ENCODE measurements around the gene SLC7A10. TPM values are rescaled to one million over a fixed set of nuclear protein-coding genes. Genes with fewer than 3 reads are reported as not detected.

SLC7A10 gene
- total RNA-seq, 2 experiments from 2014 or later, result not detected

DNA sequence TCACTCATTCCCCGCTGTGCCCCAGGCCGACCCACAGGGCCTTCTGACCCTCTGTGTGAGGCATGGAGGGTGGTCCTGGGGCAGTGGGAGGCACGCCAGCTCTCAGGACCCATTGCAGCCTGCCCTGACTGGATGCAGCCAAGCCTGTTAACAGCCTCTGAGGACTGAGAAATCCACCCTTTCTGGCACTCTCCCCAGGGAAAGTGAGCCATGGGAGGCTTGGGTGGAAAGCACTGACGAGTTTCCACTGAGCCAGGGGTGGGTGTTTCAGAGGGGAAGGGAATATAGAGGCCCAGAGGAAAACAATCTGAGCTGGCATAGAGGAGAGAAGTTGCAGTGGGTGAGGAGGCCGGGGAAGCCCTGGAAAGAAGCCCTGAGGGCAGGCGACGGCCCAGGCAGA lies 30.6 kb upstream of the SLC7A10 start:
- no peak for DNase-seq
- CTCF ChIA-PET, result interaction anchor here (0.8 kb wide), 1 partner anchor 116 kb away, joined by 3 read pairs; no protein-coding TSS in a partner anchor
- Mint-ChIP-seq H3K36me3 (ENCODE audit: low read depth) (no peaks in the 10 kb centered on the region), H3K4me1 (ENCODE audit: low read depth) (peaks cover 8% of the 10 kb centered on the region), H3K4me3 (no peak overlapping the region), H3K9me3 (peaks cover 4% of the 10 kb centered on the region), H3K27me3 (peaks cover 9% of the 10 kb centered on the region), H3K27ac (no peak overlapping the region)
- TF ChIP-seq, protein P1, sequence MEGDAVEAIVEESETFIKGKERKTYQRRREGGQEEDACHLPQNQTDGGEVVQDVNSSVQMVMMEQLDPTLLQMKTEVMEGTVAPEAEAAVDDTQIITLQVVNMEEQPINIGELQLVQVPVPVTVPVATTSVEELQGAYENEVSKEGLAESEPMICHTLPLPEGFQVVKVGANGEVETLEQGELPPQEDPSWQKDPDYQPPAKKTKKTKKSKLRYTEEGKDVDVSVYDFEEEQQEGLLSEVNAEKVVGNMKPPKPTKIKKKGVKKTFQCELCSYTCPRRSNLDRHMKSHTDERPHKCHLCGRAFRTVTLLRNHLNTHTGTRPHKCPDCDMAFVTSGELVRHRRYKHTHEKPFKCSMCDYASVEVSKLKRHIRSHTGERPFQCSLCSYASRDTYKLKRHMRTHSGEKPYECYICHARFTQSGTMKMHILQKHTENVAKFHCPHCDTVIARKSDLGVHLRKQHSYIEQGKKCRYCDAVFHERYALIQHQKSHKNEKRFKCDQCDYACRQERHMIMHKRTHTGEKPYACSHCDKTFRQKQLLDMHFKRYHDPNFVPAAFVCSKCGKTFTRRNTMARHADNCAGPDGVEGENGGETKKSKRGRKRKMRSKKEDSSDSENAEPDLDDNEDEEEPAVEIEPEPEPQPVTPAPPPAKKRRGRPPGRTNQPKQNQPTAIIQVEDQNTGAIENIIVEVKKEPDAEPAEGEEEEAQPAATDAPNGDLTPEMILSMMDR (IDR thresholded peaks at IDR 0.05), result no peak
- POLR2A ChIA-PET, result interaction anchor here (2.0 kb wide), 1 partner anchor 12 kb away, joined by 4 read pairs; no protein-coding TSS in a partner anchor
- ATAC-seq, result no peak
- intact Hi-C loops (cut with micrococcal nuclease), result no loop called here

- ATAC-seq (no peak), DNase-seq (no peak)
- TF ChIP-seq, protein P1 (IDR thresholded peaks at IDR 0.05), result no peak
- Mint-ChIP-seq H3K4me1 (ENCODE audit: low read depth) (peaks cover 3% of the 10 kb centered on the region), H3K27ac (no peak overlapping the region), H3K4me3 (no peak overlapping the region), H3K36me3 (ENCODE audit: low read depth) (no peaks in the 10 kb centered on the region), H3K27me3 (peaks cover 8% of the 10 kb centered on the region), H3K9me3 (peaks cover 4% of the 10 kb centered on the region)
- POLR2A ChIA-PET, result interaction anchor here (2.0 kb wide), 1 partner anchor 13 kb away, joined by 4 read pairs; no protein-coding TSS in a partner anchor
- CTCF ChIA-PET, result no interaction called here
- intact Hi-C loops (cut with micrococcal nuclease), result no loop called here
Observed at GRCh38 chr19:33255781-33256180, 30.1 kb upstream of the SLC7A10 start.

DNA sequence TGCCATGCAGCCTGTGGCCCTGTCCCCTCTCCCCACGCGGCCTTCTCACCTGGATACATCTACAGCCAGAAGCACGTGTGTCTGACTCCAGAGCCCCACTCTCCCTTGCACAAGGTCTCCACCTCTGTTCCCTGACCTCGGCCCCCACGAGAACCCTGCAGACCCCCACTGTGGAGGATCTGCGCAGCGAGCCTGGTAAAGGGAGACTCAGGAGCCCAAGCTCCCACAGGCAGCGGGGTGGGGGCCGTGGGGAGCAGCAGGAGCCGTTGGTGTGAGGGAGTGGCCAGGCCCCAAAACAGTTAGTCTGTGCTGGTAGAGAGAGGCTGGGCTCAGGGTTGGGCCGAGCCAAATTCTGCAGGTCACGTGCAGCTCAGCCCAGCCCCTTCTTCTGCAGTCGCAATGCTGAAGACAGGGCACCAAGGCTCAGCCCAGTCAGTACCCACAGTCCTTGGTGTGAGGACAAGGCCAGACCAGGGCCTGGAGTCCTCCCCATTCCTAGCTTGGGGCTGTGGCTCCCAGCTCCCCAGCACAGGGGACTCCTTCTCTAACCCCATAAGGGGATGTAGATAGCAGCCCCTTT lies 28.7 kb upstream of the SLC7A10 start:
- Mint-ChIP-seq H3K4me1 (ENCODE audit: low read depth) (no peaks in the 10 kb centered on the region), H3K9me3 (peaks cover 4% of the 10 kb centered on the region), H3K36me3 (ENCODE audit: low read depth) (no peaks in the 10 kb centered on the region), H3K4me3 (no peak overlapping the region), H3K27me3 (peaks cover 2% of the 10 kb centered on the region), H3K27ac (no peak overlapping the region)
- ChIA-PET CTCF (interaction anchor here (1.5 kb wide), 1 partner anchor 152 kb away, joined by 3 read pairs; no protein-coding TSS in a partner anchor), POLR2A (interaction anchor here (0.8 kb wide), 1 partner anchor 87 kb away, joined by 3 read pairs; no protein-coding TSS in a partner anchor)
- intact Hi-C loops (cut with micrococcal nuclease), result no loop called here
- TF ChIP-seq, protein P1 (IDR thresholded peaks at IDR 0.05), result no peak
- ATAC-seq, result no peak
- DNase-seq, result no peak

GRCh38 chr19:33252971-33253370 lies 27.3 kb upstream of the SLC7A10 start:
- ATAC-seq, result no peak
- Mint-ChIP-seq H3K27ac (no peak overlapping the region), H3K9me3 (peaks cover 3% of the 10 kb centered on the region), H3K4me1 (ENCODE audit: low read depth) (no peaks in the 10 kb centered on the region), H3K27me3 (peaks cover 2% of the 10 kb centered on the region), H3K4me3 (no peak overlapping the region), H3K36me3 (ENCODE audit: low read depth) (no peaks in the 10 kb centered on the region)
- DNase-seq, result no peak
- TF ChIP-seq, protein P1 (IDR thresholded peaks at IDR 0.05), result no peak
- POLR2A ChIA-PET, result no interaction called here
- intact Hi-C loops (cut with micrococcal nuclease), result no loop called here
- CTCF ChIA-PET, result no interaction called here

- no peaks in the 10 kb centered on the region for H3K36me3 Mint-ChIP-seq (ENCODE audit: low read depth)
- no peak overlapping the region for H3K4me3 Mint-ChIP-seq
- ATAC-seq (no peak), DNase-seq (no peak)
- ChIA-PET POLR2A (no interaction called here), CTCF (no interaction called here)
- intact Hi-C loops (cut with micrococcal nuclease), result no loop called here
- no peaks in the 10 kb centered on the region for H3K4me1 Mint-ChIP-seq (ENCODE audit: low read depth)
- H3K27me3 Mint-ChIP-seq, result peaks cover 2% of the 10 kb centered on the region
- H3K9me3 Mint-ChIP-seq, result no peaks in the 10 kb centered on the region
- TF ChIP-seq, protein P1 (IDR thresholded peaks at IDR 0.05), result no peak
- no peak overlapping the region for H3K27ac Mint-ChIP-seq
Observed at GRCh38 chr19:33252418-33252962, 26.8 kb upstream of the SLC7A10 start.

All from activated CD8-positive, alpha-beta T cell treated with anti-CD3 and anti-CD28 coated beads for 36 hours (primary cell).